ENCODE measurements around the gene ANKRD62. TPM values are rescaled to one million over a fixed set of nuclear protein-coding genes. Genes with fewer than 3 reads are reported as not detected.
"Not testable (repeated sequence)": the region's sequence is repeated elsewhere in the genome, so short reads cannot be mapped to it uniquely, and the experiment has no call there.

The ANKRD62 gene
- total RNA-seq, 1 experiment from 2014 or later: 0.37 TPM

DNA sequence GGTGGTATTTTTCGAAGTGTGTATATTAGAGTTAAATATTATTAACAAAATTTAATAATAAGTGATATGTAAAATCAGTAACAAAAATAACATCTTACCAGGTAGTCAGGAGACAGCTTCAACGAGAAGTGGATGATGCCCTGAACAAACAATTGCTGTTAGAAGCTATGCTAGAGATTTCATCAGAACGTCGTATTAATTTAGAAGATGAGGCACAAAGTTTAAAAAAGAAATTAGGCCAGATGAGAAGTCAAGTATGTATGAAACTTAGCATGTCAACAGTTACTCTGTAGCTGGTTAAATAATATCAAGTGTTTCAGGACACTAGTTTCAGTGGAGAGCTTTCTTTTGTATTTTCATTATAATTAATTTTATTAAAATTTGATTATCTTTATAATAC, 34.0 kb downstream of the ANKRD62 start:
- in situ Hi-C loops (cut with HindIII; ENCODE audit: low pct_unique_long_range_greater_than_20kb, low sequenced_read_pairs): not testable (repeated sequence)

GRCh38 chr18:12138831-12139230, 45.2 kb downstream of the ANKRD62 start:
- DNase-seq (ENCODE audit: low read depth, low spot score); in situ Hi-C loops (cut with HindIII; ENCODE audit: low pct_unique_long_range_greater_than_20kb, low sequenced_read_pairs): not testable (repeated sequence)

More for the DNA sequence above, 34.0 kb downstream of the ANKRD62 start:
- DNase-seq (ENCODE audit: low read depth, low spot score): not testable (repeated sequence)

GRCh38 chr18:12140866-12141265, 47.2 kb downstream of the ANKRD62 start:
- DNase-seq (ENCODE audit: low read depth, low spot score); in situ Hi-C loops (cut with HindIII; ENCODE audit: low pct_unique_long_range_greater_than_20kb, low sequenced_read_pairs): not testable (repeated sequence)

- DNase-seq (ENCODE audit: low read depth, low spot score); in situ Hi-C loops (cut with HindIII; ENCODE audit: low pct_unique_long_range_greater_than_20kb, low sequenced_read_pairs): not testable (repeated sequence)
These were observed 48.1 kb downstream of the ANKRD62 start for GRCh38 chr18:12141778-12142177.

DNA sequence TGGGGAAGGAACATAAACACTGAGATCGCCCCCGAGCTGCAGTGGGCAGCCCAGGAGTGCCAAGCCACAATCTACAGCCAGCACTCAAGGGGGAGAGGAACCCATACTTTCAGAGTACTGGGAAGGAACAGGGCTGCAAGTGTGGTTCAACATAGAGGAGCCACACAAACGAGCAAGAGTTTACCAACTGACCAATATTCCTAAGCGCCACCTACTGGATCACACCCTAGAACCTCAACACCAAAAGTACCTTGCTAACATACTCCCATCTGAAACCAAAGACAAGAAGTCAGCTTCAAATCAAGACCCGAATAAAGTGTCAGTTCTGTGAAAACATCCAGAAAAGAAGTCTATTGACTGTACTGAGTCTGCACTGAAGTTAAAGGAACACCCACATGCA, 55.8 kb downstream of the ANKRD62 start:
- in situ Hi-C loops (cut with HindIII; ENCODE audit: low pct_unique_long_range_greater_than_20kb, low sequenced_read_pairs); DNase-seq (ENCODE audit: low read depth, low spot score): not testable (repeated sequence)

DNA sequence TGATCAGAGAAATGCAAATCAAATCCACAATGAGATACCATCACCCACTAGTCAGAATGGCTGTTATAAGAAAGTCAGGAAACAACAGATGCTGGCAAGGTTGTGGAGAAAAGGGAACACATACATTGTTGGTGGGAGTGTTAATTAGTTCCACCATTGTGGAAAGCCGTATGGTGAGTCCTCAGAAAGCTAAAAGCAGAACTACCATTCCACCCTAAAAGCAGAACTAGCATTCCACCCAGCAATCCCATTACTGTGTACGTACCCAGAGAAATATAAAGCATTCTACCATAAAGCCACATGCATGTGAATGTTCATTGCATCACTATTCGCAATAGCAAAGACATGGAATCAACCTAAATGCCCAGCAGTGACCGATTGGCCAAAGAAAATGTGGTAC, 60.7 kb downstream of the ANKRD62 start:
- in situ Hi-C loops (cut with HindIII; ENCODE audit: low pct_unique_long_range_greater_than_20kb, low sequenced_read_pairs): no loop called here
- no peak for DNase-seq (ENCODE audit: low read depth, low spot score)

- in situ Hi-C loops (cut with HindIII; ENCODE audit: low pct_unique_long_range_greater_than_20kb, low sequenced_read_pairs): no loop called here
- DNase-seq (ENCODE audit: low read depth, low spot score): no peak
These were observed 62.4 kb downstream of the ANKRD62 start for GRCh38 chr18:12155996-12156395.

GRCh38 chr18:12159446-12159845, 65.8 kb downstream of the ANKRD62 start:
- peak; percentile 51 for DNase-seq (ENCODE audit: low read depth, low spot score)
- in situ Hi-C loops (cut with HindIII; ENCODE audit: low pct_unique_long_range_greater_than_20kb, low sequenced_read_pairs): no loop called here

DNA sequence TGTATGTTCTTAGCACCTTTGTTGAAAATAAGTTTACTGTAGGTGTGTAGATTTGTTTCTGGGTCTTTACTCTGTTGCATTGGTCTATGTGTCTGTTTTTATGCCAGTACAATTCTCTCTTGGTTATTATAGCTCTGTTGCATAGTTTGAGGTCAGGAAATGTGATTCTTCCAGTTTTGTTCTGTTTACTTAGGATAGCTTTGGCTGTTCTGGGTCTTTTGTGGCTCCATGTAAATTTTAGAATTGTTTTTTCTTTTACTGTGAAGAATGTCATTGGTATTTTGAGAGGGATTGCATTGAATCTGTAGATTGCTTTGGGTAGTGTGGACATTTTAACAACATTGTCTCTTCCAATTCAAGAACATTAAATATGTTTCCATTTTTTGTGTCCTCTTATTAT, 69.1 kb downstream of the ANKRD62 start:
- in situ Hi-C loops (cut with HindIII; ENCODE audit: low pct_unique_long_range_greater_than_20kb, low sequenced_read_pairs): no loop called here
- DNase-seq (ENCODE audit: low read depth, low spot score): no peak

GRCh38 chr18:12165038-12165768, 71.6 kb downstream of the ANKRD62 start:
- no peak for DNase-seq (ENCODE audit: low read depth, low spot score)
- in situ Hi-C loops (cut with HindIII; ENCODE audit: low pct_unique_long_range_greater_than_20kb, low sequenced_read_pairs): no loop called here

Small RNA genes within 50 kb of the gene (small RNA-seq; reads per million reads assigned to genes)
- 0 reads per million in 2 experiments for gene RNU6-324P

Other genes with a start within 250 kb of the ANKRD62 start
- 163 and 180 TPM in 2 replicates for gene CHMP1B, start 242.4 kb upstream of the ANKRD62 start, total RNA-seq (2014; rRNA removed; shearing (Covaris generic))
- 21.7 and 29.8 TPM in 2 replicates for gene MPPE1, start 185.5 kb upstream of the ANKRD62 start, total RNA-seq (2014; rRNA removed; shearing (Covaris generic))
- 15.1 and 18.7 TPM in 2 replicates for gene IMPA2, start 112.3 kb upstream of the ANKRD62 start, total RNA-seq (2014; rRNA removed; shearing (Covaris generic))
- gene CIDEA, start 160.5 kb downstream of the ANKRD62 start, total RNA-seq (2014; rRNA removed; shearing (Covaris generic)): not detected in 2 replicates
- gene TUBB6, start 214.4 kb downstream of the ANKRD62 start, total RNA-seq (2014; rRNA removed; shearing (Covaris generic)): 32.2 and 33.5 TPM in 2 replicates

All from SK-MEL-5 (cell line).